SK-N-SH (cell line): ENCODE data around the gene P2RY8.

Source experiments
- CHD2 ChIP-seq: fragments of 150-350 bp; IDR thresholded peaks from 2 replicates; pipeline ENCODE4 v1.6.1; 2018; ENCODE audit warnings: low read length; ENCODE audit not compliant: partially characterized antibody
- ELF1 ChIP-seq: IDR thresholded peaks from 2 replicates; pipeline ENCODE4 v1.4.0; 2012
- EP300 ChIP-seq, 2 experiments: IDR thresholded peaks; 2 replicates each; pipeline versions ENCODE4 v1.4.0 to v1.6.1; 2012; ENCODE audit warnings: borderline replicate concordance in 1 of 2, low read depth in 1 of 2, low read length in 1 of 2
- FOSL2 ChIP-seq: IDR thresholded peaks from 2 replicates; pipeline ENCODE4 v1.4.0; 2012; ENCODE audit warnings: low read depth, mild to moderate bottlenecking, moderate library complexity, borderline replicate concordance
- NFIC ChIP-seq: IDR thresholded peaks from 2 replicates; pipeline ENCODE4 v1.4.0; 2012; ENCODE audit warnings: borderline replicate concordance
- POLR2AphosphoS5 ChIP-seq: IDR thresholded peaks from 2 replicates; pipeline ENCODE4 v1.6.1; 2012; ENCODE audit warnings: low read depth, low read length
- RAD21 ChIP-seq: IDR thresholded peaks from 2 replicates; pipeline ENCODE4 v1.6.1; 2012; ENCODE audit warnings: mild to moderate bottlenecking, low read length
- RCOR1 ChIP-seq: fragments of 150-350 bp; IDR thresholded peaks from 2 replicates; pipeline ENCODE4 v1.6.1; 2017; ENCODE audit warnings: antibody characterized with exemption, low read length
- REST ChIP-seq: IDR thresholded peaks from 2 replicates; pipeline ENCODE4 v1.6.1; 2012; ENCODE audit warnings: mild to moderate bottlenecking, low read depth, low read length, moderate library complexity
- RFX5 ChIP-seq: IDR thresholded peaks from 2 replicates; pipeline ENCODE4 v1.6.1; 2012; ENCODE audit warnings: mild to moderate bottlenecking, improper control_type of control experiment, low read length
- SMC3 ChIP-seq: IDR thresholded peaks from 2 replicates; pipeline ENCODE4 v1.6.1; 2012; ENCODE audit warnings: low read depth, low read length, improper control_type of control experiment
- TF ChIP-seq, protein P1 (sequence below): fragments of 200-600 bp; sonication (generic); IDR thresholded peaks from 2 replicates; pipeline ENCODE4 v1.6.1; 2017; ENCODE audit warnings: antibody characterized with exemption, mild to moderate bottlenecking, moderate library complexity
- TF ChIP-seq, protein P2 (sequence below): IDR thresholded peaks from 2 replicates; pipeline ENCODE4; 2012
- TF ChIP-seq, protein P3 (sequence below): IDR thresholded peaks from 2 replicates; pipeline ENCODE4 v1.4.0; 2012; ENCODE audit warnings: low read depth, borderline replicate concordance

DNA sequence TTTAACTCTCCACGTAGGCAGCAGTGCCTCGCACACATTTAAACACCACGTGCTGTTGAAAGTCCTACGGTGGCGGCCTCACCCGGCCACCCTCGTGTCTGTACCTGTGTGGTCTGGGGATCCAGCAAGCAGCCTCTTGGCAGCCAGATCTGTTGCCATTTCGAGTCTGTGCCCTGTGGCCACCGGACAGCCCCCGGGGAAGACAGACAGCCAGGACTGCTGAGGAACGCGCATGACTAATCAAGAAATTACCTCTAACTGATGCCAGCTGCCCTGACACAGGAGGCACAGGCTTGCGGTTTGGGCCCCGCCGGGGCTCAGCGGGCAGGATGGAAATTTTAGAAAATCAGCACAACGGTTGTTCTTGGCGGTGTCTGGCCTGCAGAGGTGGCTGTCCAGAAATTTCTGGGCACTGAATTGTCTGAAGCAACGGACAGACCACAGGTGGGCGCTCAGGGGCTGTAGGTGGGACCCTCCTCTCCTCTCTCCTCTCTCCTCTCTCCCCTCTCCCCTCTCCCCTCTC is 68.7 kb downstream of the P2RY8 start:
- TF ChIP-seq, protein P1, sequence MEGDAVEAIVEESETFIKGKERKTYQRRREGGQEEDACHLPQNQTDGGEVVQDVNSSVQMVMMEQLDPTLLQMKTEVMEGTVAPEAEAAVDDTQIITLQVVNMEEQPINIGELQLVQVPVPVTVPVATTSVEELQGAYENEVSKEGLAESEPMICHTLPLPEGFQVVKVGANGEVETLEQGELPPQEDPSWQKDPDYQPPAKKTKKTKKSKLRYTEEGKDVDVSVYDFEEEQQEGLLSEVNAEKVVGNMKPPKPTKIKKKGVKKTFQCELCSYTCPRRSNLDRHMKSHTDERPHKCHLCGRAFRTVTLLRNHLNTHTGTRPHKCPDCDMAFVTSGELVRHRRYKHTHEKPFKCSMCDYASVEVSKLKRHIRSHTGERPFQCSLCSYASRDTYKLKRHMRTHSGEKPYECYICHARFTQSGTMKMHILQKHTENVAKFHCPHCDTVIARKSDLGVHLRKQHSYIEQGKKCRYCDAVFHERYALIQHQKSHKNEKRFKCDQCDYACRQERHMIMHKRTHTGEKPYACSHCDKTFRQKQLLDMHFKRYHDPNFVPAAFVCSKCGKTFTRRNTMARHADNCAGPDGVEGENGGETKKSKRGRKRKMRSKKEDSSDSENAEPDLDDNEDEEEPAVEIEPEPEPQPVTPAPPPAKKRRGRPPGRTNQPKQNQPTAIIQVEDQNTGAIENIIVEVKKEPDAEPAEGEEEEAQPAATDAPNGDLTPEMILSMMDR: no peak
- TF ChIP-seq RAD21 (no peak), EP300 (IDR thresholded peaks at IDR 0.05; ENCODE audit: borderline replicate concordance in 1 of 2, low read depth in 1 of 2, low read length in 1 of 2) (peak in 1 of 2 experiments; percentile 52; a peak in 1 of 4 replicates), RCOR1 (no peak), POLR2AphosphoS5 (0 out of 2 replicates have a peak, but pooled peaks have one; percentile 19), REST (no peak), SMC3 (no peak), RFX5 (no peak), FOSL2 (peak; percentile 57; the same call in 1 of the 2 replicates), ELF1 (no peak), CHD2 (no peak), NFIC (peak; percentile 61; the same call in 1 of the 2 replicates)
- TF ChIP-seq, protein P2, sequence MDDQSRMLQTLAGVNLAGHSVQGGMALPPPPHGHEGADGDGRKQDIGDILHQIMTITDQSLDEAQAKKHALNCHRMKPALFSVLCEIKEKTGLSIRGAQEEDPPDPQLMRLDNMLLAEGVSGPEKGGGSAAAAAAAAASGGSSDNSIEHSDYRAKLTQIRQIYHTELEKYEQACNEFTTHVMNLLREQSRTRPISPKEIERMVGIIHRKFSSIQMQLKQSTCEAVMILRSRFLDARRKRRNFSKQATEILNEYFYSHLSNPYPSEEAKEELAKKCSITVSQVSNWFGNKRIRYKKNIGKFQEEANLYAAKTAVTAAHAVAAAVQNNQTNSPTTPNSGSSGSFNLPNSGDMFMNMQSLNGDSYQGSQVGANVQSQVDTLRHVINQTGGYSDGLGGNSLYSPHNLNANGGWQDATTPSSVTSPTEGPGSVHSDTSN: peak; percentile 80
- TF ChIP-seq, protein P3, sequence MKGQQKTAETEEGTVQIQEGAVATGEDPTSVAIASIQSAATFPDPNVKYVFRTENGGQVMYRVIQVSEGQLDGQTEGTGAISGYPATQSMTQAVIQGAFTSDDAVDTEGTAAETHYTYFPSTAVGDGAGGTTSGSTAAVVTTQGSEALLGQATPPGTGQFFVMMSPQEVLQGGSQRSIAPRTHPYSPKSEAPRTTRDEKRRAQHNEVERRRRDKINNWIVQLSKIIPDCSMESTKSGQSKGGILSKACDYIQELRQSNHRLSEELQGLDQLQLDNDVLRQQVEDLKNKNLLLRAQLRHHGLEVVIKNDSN: no peak
